WTC11 (cell line): ENCODE measurements around the gene NRXN3.

ENCODE experiments used
- CTCF ChIP-seq: fragments of 200-600 bp; IDR thresholded peaks from 2 replicates; pipeline ENCODE4 v1.8.0; 2022; ENCODE audit warnings: antibody characterized with exemption
- E2F5 ChIP-seq: sonication (generic); formaldehyde crosslinking; IDR thresholded peaks from 2 replicates; pipeline ENCODE4 v1.8.1; 2022; ENCODE audit warnings: mild to moderate bottlenecking, moderate library complexity, missing genetic modification reagents
- FOXP1 ChIP-seq: sonication (generic); formaldehyde crosslinking; IDR thresholded peaks from 2 replicates; pipeline ENCODE4 v1.8.0; 2022; ENCODE audit warnings: missing genetic modification reagents, mild to moderate bottlenecking, moderate library complexity, borderline replicate concordance
- GRHL2 ChIP-seq: fragments of 250-450 bp; sonication (Bioruptor Pico); IDR thresholded peaks from 2 replicates; pipeline ENCODE4 v1.8.0; 2022; ENCODE audit warnings: mild to moderate bottlenecking, moderate library complexity; ENCODE audit not compliant: insufficient replicate concordance, severe bottlenecking
- SP1 ChIP-seq: sonication (generic); formaldehyde crosslinking; conservative IDR thresholded peaks from 2 replicates; pipeline ENCODE4 v1.8.1; 2022; ENCODE audit warnings: missing genetic modification reagents
- USF2 ChIP-seq: sonication (generic); formaldehyde crosslinking; IDR thresholded peaks from 2 replicates; pipeline ENCODE4 v1.8.1; 2023; ENCODE audit warnings: mild to moderate bottlenecking, missing genetic modification reagents, moderate library complexity
- ZNF219 ChIP-seq: sonication (generic); formaldehyde crosslinking; IDR thresholded peaks from 2 replicates; pipeline ENCODE4 v1.8.0; 2023; ENCODE audit warnings: missing genetic modification reagents, mild to moderate bottlenecking, borderline replicate concordance

GRCh38 chr14:79805636-79806035 lies 1635.5 kb downstream of the NRXN3 start:
- TF ChIP-seq CTCF (no peak), ZNF219 (CRISPR knock-in tag) (no peak), GRHL2 (no peak), E2F5 (CRISPR knock-in tag) (no peak), FOXP1 (no peak), USF2 (CRISPR knock-in tag) (no peak), SP1 (CRISPR knock-in tag) (no peak)
